ENCODE data around the gene KXD1. TPM values are rescaled to one million over a fixed set of nuclear protein-coding genes. Genes with fewer than 3 reads are reported as not detected.

The KXD1 gene
- total and polyA plus RNA-seq, 10 of the 15 experiments (the other 5 are each of a cell fraction or from before 2014, with no cell fraction given): 27.5 to 209 (median 129) TPM

GRCh38 chr19:18580311-18580710, 22.6 kb downstream of the KXD1 start (continued):
- no peak for TF ChIP-seq BMI1 (IDR thresholded peaks at IDR 0.05; ENCODE audit: borderline replicate concordance)

GRCh38 chr19:18586306-18586705, 28.6 kb downstream of the KXD1 start:
- TF ChIP-seq BRCA1 (IDR thresholded peaks at IDR 0.05; ENCODE audit: low read depth, low read length) (no peak), IKZF2 (IDR thresholded peaks at IDR 0.05) (no peak), SPI1 (IDR thresholded peaks at IDR 0.05; ENCODE audit: borderline replicate concordance, insufficient read depth, low read depth, low read length) (peak; percentile 4; the same call in 1 of the 2 replicates)
- TF ChIP-seq, protein P1, sequence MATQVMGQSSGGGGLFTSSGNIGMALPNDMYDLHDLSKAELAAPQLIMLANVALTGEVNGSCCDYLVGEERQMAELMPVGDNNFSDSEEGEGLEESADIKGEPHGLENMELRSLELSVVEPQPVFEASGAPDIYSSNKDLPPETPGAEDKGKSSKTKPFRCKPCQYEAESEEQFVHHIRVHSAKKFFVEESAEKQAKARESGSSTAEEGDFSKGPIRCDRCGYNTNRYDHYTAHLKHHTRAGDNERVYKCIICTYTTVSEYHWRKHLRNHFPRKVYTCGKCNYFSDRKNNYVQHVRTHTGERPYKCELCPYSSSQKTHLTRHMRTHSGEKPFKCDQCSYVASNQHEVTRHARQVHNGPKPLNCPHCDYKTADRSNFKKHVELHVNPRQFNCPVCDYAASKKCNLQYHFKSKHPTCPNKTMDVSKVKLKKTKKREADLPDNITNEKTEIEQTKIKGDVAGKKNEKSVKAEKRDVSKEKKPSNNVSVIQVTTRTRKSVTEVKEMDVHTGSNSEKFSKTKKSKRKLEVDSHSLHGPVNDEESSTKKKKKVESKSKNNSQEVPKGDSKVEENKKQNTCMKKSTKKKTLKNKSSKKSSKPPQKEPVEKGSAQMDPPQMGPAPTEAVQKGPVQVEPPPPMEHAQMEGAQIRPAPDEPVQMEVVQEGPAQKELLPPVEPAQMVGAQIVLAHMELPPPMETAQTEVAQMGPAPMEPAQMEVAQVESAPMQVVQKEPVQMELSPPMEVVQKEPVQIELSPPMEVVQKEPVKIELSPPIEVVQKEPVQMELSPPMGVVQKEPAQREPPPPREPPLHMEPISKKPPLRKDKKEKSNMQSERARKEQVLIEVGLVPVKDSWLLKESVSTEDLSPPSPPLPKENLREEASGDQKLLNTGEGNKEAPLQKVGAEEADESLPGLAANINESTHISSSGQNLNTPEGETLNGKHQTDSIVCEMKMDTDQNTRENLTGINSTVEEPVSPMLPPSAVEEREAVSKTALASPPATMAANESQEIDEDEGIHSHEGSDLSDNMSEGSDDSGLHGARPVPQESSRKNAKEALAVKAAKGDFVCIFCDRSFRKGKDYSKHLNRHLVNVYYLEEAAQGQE (IDR thresholded peaks at IDR 0.05; ENCODE audit: low read depth, low read length): no peak
- TF ChIP-seq, protein P2, sequence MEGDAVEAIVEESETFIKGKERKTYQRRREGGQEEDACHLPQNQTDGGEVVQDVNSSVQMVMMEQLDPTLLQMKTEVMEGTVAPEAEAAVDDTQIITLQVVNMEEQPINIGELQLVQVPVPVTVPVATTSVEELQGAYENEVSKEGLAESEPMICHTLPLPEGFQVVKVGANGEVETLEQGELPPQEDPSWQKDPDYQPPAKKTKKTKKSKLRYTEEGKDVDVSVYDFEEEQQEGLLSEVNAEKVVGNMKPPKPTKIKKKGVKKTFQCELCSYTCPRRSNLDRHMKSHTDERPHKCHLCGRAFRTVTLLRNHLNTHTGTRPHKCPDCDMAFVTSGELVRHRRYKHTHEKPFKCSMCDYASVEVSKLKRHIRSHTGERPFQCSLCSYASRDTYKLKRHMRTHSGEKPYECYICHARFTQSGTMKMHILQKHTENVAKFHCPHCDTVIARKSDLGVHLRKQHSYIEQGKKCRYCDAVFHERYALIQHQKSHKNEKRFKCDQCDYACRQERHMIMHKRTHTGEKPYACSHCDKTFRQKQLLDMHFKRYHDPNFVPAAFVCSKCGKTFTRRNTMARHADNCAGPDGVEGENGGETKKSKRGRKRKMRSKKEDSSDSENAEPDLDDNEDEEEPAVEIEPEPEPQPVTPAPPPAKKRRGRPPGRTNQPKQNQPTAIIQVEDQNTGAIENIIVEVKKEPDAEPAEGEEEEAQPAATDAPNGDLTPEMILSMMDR (IDR thresholded peaks at IDR 0.05 in 2 of 3, conservative IDR thresholded peaks at IDR 0.05 in 1 of 3; ENCODE audit: control insufficient read depth in 2 of 3, extremely low read depth in 1 of 3, insufficient read depth in 1 of 3, low read depth in 3 of 3, low read length in 3 of 3): peak in 2 of 3 experiments; percentile 13 to 20; a peak in 1 of 6 replicates
- ChIA-PET RAD21 (ENCODE audit: unreplicated experiment) (interaction anchor here (2.0 to 4.8 kb wide), 2 partner anchors 15 to 66 kb away, joined by 10 to 35 read pairs; partner anchors contain the start of genes ELL and UBA52), POLR2A (interaction anchor here (1.0 to 6.0 kb wide), 7 partner anchors 10 to 307 kb away, joined by 3 to 43 read pairs (median 7); partner anchors contain the start of genes ELL, FKBP8, KXD1 and UBA52), SMC1A (ENCODE audit: uncharacterized antibody, unreplicated experiment) (interaction anchor here (1.4 to 5.2 kb wide), 3 partner anchors 10 to 66 kb away, joined by 4 to 44 read pairs (median 5); partner anchors contain the start of gene UBA52), CTCF (interaction anchor here (0.8 to 6.0 kb wide), 8 partner anchors 8 to 261 kb away, joined by 3 to 64 read pairs (median 5); partner anchors contain the start of genes ELL, KXD1 and UBA52)
- no peak overlapping the region for H3K9ac ChIP-seq (ENCODE audit: control insufficient read depth, insufficient read depth, low read length)
- peaks cover 0 to 3% of the 10 kb centered on the region in 2 experiments; a peak in 1 of 4 replicates for H3K36me3 ChIP-seq (ENCODE audit: control insufficient read depth in 2 of 2, insufficient read depth in 2 of 2, low read length in 1 of 2)
- no TSS peak for BruUV-seq (replicated peaks)
- peaks cover 4% of the 10 kb centered on the region; the same call in 1 of the 2 replicates for H3K79me2 ChIP-seq (ENCODE audit: control insufficient read depth, insufficient read depth, low read length)
- H2AFZ ChIP-seq (ENCODE audit: control insufficient read depth, low read depth, low read length): peak overlapping the region; percentile 61
- no peak for DNase-seq (ENCODE audit: low read depth, low spot score)
- H3K4me3 ChIP-seq: no peak overlapping the region
- H3K4me2 ChIP-seq (ENCODE audit: control insufficient read depth, insufficient read depth): no peak overlapping the region
- no peaks in the 10 kb centered on the region for H3K9me3 ChIP-seq (replicated peaks; ENCODE audit: control insufficient read depth, insufficient read depth, low read length)
- ATAC-seq: no peak
- H3K4me1 ChIP-seq (ENCODE audit: control insufficient read depth, insufficient read depth, low read length): peaks cover 27% of the 10 kb centered on the region
- intact Hi-C loops (cut with micrococcal nuclease; ENCODE audit: unreplicated experiment) (loop anchor here (5.0 kb wide), 3 partner anchors 44 to 261 kb away; partner anchors contain the start of gene FKBP8), in situ Hi-C loops (cut with MboI) (no loop called here)
- no peaks in the 10 kb centered on the region for H3K27me3 ChIP-seq (replicated peaks in 1 of 2; ENCODE audit: control insufficient read depth in 2 of 2, insufficient read depth in 2 of 2, low read length in 1 of 2)
- WGBS (ENCODE audit: insufficient coverage, insufficient replicate concordance, low lambda C conversion rate, missing lambda C conversion rate): 0% methylated on average over 2 of the region's 2 CpGs
- no peak for FAIRE-seq
- H3K27ac ChIP-seq (ENCODE audit: control insufficient read depth, insufficient read depth): no peak overlapping the region; the same call in 1 of the 2 replicates
- no peaks in the 10 kb centered on the region for H4K20me1 ChIP-seq (ENCODE audit: control insufficient read depth, insufficient read depth)
